OCI-LY1 (cell line): ENCODE results near the gene ZNF777.

ENCODE experiments used
- EZH2 ChIP-seq: fragments of 200-600 bp; sonication (generic), shearing (Covaris generic); IDR thresholded peaks from 2 replicates; pipeline ENCODE4 v1.8.0; 2017; ENCODE audit warnings: borderline replicate concordance, mixed run types, mild to moderate bottlenecking, antibody characterized with exemption, low read length, moderate library complexity, mixed read lengths
- TF ChIP-seq, protein P1 (sequence below): fragments of 200-600 bp; sonication (generic), shearing (Covaris generic); IDR thresholded peaks from 2 replicates; pipeline ENCODE4 v1.5.1; 2017; ENCODE audit warnings: mild to moderate bottlenecking, antibody characterized with exemption, low read length, moderate library complexity, mixed read lengths

GRCh38 chr7:149430192-149430591, 30.7 kb downstream of the ZNF777 start:
- TF ChIP-seq EZH2 = no peak
- TF ChIP-seq, protein P1, sequence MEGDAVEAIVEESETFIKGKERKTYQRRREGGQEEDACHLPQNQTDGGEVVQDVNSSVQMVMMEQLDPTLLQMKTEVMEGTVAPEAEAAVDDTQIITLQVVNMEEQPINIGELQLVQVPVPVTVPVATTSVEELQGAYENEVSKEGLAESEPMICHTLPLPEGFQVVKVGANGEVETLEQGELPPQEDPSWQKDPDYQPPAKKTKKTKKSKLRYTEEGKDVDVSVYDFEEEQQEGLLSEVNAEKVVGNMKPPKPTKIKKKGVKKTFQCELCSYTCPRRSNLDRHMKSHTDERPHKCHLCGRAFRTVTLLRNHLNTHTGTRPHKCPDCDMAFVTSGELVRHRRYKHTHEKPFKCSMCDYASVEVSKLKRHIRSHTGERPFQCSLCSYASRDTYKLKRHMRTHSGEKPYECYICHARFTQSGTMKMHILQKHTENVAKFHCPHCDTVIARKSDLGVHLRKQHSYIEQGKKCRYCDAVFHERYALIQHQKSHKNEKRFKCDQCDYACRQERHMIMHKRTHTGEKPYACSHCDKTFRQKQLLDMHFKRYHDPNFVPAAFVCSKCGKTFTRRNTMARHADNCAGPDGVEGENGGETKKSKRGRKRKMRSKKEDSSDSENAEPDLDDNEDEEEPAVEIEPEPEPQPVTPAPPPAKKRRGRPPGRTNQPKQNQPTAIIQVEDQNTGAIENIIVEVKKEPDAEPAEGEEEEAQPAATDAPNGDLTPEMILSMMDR = no peak
